Measurements from ENCODE around the gene DGKI. TPM values are rescaled to one million over a fixed set of nuclear protein-coding genes. Genes with fewer than 3 reads are reported as not detected.

Gene DGKI
- total RNA-seq, 1 donor: 4.7 TPM

- H3K4me3 ChIP-seq (ENCODE audit: low read depth, low read length): no peak overlapping the region
- no peak for TF ChIP-seq CTCF (IDR thresholded peaks at IDR 0.05; ENCODE audit: insufficient read depth, low read length)
- no peak for DNase-seq (ENCODE audit: low read depth)
These were observed 40.0 kb upstream of the DGKI start for GRCh38 chr7:137886746-137887145.

GRCh38 chr7:137886281-137886680, 39.5 kb upstream of the DGKI start:
- no peak for TF ChIP-seq CTCF (IDR thresholded peaks at IDR 0.05; ENCODE audit: insufficient read depth, low read length)
- no peak for DNase-seq (ENCODE audit: low read depth)
- H3K4me3 ChIP-seq (ENCODE audit: low read depth, low read length): no peak overlapping the region

GRCh38 chr7:137885678-137886077, 38.9 kb upstream of the DGKI start:
- TF ChIP-seq CTCF (IDR thresholded peaks at IDR 0.05; ENCODE audit: insufficient read depth, low read length): no peak
- DNase-seq (ENCODE audit: low read depth): no peak
- no peak overlapping the region for H3K4me3 ChIP-seq (ENCODE audit: low read depth, low read length)

GRCh38 chr7:137882806-137883205, 36.0 kb upstream of the DGKI start:
- H3K4me3 ChIP-seq (ENCODE audit: low read depth, low read length): no peak overlapping the region
- peak; percentile 63 for DNase-seq (ENCODE audit: low read depth)
- no peak for TF ChIP-seq CTCF (IDR thresholded peaks at IDR 0.05; ENCODE audit: insufficient read depth, low read length)

- H3K4me3 ChIP-seq (ENCODE audit: low read depth, low read length): peak overlapping the region; percentile 13
- DNase-seq (ENCODE audit: low read depth): peak; percentile 99
- TF ChIP-seq CTCF (IDR thresholded peaks at IDR 0.05; ENCODE audit: insufficient read depth, low read length): no peak
These were observed 35.5 kb upstream of the DGKI start for GRCh38 chr7:137882261-137882668.

GRCh38 chr7:137881607-137882260, 35.0 kb upstream of the DGKI start:
- TF ChIP-seq CTCF (IDR thresholded peaks at IDR 0.05; ENCODE audit: insufficient read depth, low read length): no peak
- DNase-seq (ENCODE audit: low read depth): no peak
- no peak overlapping the region for H3K4me3 ChIP-seq (ENCODE audit: low read depth, low read length)

GRCh38 chr7:137880432-137880831, 33.7 kb upstream of the DGKI start:
- peak; percentile 90 for DNase-seq (ENCODE audit: low read depth)

More at GRCh38 chr7:137880432-137880831, 33.7 kb upstream of the DGKI start:
- no peak overlapping the region for H3K4me3 ChIP-seq (ENCODE audit: low read depth, low read length)
- no peak for TF ChIP-seq CTCF (IDR thresholded peaks at IDR 0.05; ENCODE audit: insufficient read depth, low read length)

All from fibroblast of the aortic adventitia (primary cell).